Cortex of kidney (tissue), 1 donor: Measurements from ENCODE around the gene OXTR.

Experiments used
- DNase-seq: peaks from one replicate; lab custom pipeline; 2025; lab: John Stamatoyannopoulos, UW

OXTR gene

DNA sequence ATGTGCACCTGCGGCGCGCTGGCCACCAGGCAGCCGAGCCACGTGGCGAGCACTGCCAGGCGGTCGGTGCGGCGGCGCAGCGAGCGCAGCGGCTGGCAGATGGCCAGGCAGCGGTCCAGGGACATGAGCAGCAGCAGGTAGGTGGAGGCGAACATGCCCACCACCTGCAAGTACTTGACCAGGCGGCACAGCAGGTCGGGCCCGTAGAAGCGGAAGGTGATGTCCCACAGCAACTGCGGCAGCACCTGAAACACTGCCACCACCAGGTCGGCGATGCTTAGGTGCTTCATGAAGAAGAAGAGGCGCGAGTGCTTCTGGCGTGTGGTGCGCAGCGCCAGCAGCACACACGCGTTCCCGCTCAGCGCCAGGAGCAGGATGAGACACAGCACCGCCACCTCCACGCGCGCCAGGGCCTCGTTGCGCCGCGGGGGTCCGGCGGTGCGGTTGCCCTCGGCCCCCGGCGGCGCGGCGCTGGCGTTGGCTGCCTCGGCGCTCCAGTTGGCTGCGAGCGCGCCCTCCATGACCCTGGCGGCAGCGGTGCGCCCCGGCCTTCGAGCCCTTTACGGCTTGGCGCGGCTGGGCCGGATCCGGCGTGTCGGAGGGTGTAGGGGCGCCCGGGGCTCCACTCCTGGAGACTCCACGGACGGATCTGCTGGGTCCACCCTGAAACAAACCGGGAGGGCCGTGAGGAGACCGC is 1.6 kb downstream of the OXTR start:
- no peak for DNase-seq

DNA sequence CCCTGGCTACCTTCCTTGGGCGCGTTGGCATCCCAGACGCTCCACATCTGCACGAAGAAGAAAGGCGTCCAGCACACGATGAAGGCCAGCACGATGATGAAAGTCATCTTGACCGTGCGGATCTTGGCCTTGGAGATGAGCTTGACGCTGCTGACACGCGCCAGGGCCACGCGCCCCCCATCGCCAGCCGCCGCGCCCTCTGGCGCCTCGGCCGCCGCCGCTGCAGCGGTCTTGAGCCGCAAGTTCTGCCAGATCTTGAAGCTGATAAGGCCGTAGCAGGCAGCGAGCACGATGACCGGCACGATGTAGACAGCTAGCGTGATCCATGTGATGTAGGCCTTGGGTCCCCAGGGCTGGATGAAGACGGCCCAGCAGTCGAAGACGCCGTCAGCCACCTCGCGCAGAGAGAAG is 2.2 kb downstream of the OXTR start:
- DNase-seq, result no peak

DNA sequence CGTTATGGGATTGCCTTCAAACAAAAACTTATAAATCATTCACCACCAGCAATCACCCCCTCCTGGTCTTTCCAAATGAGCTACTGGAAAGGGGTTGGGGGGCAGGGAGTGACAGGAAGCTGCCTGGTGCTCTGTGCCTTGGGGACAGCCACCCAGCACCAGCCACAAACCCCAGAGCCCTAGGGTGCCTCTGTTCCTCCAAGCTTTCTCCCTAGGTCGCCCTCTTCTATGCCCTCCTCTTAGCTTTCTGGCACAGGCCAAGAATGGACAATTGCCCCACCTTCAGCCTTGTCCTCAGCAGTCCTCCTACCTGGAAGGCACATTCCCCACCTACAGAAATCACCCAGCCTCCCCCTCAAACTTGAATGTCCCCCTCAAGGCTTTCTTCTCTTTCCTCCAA is 3.3 kb downstream of the OXTR start:
- no peak for DNase-seq

DNA sequence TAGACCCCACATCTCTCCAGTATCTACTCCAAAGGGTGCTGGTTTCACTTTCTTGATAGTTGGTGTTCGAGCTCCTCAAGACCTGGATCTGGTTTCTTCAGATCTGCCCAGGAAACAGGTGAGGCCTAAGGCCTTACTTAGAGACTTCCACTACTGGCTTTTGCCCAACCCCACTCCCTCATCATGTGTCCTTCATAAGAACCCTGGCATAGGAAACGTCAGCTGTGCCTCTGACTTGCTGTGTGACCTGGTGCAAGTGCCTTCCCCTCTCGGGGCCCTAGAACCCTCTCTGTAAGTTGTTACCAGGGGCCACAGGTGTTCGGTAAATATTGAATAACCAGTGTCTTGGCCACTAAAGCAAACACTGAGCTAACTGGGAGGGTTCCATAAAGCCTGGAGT is 3.9 kb downstream of the OXTR start:
- no peak for DNase-seq

DNA sequence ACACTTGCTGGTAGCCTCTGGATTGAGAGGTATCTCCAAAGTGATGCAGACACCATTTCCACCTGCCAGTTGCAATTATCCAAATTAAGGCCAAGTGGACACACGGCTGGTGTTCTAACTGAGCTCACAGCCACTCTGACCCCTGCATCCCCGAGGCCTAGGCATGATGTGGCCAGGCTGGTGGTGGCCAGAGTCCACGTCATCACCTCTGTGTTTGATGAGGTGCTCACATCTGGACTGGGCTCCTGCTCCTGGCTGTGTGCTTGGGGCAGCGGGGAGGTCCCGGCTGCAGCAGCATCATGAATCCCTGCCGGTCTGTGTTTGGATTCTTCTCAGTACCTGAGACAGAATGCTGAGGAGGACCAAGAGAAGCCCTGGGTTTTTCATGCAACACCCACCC is 4.9 kb downstream of the OXTR start:
- no peak for DNase-seq

DNA sequence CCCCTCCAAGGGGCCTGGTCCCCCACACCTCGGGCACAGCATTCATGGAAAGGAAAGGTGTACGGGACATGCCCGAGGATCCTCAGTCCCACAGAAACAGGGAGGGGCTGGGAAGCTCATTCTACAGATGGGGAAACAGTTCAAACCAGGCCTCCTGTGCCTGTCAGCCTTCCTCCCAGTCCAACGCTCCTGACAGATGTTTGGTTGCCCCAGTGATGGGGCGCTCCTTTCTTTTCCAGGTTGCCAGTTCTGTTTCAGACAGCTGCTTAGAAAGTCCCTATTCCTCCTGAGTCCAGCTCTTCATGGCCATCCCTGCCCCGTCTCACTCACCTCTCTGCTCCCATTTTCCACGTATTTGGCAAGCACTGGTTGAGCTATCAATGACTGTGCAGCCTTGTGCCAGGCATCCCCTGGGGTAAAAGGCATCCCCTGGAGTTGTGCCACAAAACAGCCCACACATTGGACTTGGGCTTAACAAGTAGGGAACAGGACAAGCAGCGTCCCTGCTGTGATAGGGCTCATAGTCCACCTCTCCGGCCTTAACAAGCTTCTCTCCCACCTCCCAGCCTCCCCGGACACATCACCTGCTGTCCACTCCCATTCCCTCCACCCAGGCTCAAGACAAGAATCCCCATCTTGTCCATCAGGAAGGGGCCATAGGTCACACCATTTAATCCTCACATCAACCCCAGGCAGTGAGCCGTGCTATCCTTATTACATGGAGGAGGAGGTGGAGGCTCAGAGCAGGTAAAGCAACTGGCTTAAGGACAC is 6.6 kb downstream of the OXTR start:
- no peak for DNase-seq

DNA sequence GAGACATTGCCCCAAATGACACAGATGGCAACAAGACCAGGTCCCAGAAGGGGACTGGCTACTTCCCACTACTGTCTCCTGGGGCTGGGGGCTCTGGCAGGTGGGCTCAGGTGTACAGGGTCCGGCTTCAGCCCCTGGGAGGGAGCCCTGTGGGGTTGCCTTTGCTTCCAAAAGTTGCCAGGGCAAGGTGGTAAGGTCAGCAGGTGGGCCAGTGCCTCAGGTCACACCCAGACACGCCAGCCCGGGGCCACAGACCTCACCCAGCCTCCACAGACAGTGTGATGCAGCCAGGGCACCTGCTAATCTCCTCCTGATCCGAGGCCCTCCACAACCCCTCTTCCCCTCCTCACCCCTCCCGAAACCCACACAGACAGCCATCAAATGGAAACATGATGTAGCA is 7.5 kb downstream of the OXTR start:
- no peak for DNase-seq

DNA sequence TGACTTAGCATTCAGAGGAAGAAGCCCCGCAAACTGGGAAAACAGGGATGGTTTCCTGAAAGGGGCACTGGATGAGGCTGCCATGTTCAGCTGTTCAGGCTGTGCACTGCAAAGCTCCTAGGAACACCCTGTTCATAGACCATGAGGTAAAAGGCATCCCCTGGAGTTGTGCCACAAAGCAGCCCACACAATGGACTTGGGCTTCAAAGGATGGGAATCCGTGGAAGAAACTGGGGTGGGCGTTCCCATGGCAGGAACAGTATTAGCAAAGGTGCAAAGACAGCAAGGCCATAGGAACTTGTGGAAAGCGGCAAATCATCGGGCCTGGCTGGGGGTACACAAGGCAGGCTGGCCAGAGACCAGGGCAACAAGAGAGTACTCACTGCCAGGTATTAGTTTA is 8.9 kb downstream of the OXTR start:
- DNase-seq, result no peak

DNA sequence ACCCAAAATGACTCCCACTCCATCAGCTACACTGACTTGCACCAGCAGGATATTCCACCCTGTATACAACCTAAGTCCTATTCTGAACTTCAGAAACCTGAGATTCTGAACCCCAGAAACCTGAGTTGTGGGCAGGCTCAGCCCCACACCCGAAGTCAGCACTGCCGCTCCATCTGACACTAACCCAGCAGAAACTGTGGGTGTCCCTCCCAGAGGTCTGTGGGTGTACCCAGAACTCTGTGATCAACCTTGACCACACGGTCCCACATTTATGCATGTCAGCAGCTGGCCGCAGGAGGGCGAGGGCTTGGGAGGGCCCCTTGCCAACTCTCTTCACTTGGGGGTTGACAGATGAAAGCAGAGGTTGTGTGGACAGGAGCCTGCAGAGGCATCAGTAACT is 9.3 kb downstream of the OXTR start:
- no peak for DNase-seq

DNA sequence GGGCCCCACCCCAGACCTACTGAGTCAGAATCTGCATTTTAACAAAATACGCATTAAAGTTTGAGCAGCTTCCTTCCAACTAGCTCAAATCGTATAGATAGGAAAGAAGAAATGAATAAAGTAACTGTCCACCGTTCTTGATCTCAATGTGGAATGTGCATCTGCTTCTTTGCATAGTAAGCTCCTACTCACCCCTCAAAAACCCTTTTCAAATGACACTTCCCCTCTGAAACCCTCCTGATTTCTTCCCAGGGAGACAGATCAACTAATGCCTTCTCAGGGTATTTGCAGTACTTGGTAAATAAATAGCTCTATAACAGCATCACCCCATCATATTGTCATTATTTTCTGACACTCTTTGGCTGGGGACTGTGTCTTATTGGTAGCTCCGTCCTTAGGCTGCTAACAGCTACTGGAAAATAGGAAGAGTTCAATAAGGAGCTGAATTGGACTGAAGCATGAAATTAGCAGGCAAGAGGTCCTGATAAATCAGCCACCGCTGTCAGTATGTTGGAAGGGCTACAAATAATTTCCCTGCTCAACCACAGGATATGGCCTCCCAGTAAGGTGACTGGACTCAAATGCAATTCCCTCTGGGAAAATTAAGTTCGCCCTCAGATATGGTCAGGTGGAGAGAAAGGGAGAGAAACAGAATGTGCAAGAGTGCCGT is 10.2 kb downstream of the OXTR start:
- no peak for DNase-seq

DNA sequence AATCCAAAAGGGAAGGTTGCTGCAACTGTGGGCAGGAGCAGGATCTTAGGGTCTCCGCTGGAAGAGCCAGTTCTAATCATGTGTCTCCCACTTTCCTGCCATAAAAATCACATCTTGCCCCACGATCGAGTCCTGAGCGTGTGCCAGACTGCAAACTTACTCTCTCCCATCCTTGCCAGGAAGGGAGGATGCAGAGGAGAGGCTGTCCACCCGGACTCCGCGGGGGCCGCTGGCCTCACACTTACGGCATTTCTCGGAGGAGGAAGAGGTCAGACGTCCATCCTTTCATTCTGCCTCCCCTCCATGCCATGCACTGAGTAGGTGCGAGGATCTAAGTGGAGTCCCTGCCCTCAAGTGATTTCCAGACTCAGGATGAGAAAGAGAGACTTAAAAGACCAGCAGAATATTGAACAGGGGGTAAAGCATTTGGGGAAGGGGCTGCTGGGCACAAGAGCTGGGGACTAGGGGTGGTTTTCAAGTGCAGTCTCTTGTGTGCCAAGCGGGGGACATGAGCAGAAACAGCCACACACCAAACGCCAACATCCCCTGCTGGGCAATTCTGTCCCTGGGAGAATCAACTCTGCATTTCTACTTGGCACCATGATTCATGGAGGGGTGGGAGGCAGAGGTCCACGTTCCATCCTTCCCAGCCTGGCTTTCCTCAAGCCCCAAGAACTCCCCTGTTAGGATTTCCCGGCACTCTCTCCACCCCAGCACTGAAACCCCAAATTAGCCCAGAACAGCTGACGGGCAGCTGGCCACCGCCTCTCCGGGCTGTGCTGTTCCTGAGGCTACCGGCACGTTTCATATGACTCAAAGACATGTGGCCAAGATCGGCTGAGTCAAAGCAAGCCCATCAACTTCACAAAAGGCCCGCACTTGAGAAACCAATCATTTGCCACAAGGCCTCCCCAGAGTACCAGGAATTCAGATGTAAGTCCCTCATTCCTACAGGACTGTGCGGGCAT is 11.6 kb downstream of the OXTR start:
- no peak for DNase-seq

DNA sequence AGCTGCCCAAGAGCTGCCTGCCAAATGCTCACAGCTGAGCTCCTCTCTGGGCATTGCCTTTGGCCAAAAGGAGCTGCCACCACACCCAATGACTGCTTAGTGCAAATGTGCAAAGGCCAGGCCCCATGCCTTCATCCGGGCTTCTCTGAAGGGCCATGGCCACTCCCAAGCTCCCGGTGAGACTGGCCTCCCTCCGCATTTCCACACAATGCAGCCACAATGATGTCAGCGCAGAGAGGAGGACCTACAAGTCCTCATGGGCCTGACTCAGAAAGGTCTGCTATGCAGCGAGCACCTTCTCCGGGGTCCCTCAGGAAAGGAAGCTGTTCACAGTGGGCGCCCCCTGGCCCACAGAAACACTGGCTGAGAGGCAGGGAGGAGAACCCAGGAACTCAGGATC is 12.7 kb downstream of the OXTR start:
- no peak for DNase-seq

DNA sequence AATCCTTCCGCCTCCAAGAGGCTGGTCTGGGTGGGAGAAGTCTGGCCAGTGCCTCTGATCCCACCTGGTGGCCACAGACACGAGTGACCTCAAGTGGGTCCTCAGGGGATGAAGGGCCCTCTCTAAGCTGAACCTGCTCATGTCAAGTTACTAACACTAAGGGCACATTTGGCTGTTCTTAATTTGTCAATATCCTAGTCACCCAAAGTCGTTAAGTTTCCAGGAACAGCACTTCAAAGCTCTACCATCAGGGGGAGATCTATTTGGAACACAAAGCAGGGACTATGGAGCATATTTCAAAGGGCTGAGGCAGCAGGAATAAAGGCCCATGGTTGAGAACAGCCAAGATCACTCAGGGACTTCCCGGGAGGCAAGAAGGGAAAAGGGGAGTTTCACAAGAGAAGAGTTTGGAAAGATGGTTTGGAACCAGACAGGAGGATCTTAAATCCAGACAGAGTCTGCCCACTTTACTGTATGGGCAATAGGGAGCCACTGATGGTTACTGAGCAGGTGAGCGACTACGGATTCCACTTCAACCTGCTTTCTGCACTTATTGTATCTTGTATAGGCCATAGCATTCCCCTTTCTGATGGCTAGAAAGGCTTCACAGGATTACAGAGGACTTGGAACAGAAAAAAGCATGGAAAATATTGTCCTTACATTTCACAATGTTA is 13.7 kb downstream of the OXTR start:
- DNase-seq, result no peak

DNA sequence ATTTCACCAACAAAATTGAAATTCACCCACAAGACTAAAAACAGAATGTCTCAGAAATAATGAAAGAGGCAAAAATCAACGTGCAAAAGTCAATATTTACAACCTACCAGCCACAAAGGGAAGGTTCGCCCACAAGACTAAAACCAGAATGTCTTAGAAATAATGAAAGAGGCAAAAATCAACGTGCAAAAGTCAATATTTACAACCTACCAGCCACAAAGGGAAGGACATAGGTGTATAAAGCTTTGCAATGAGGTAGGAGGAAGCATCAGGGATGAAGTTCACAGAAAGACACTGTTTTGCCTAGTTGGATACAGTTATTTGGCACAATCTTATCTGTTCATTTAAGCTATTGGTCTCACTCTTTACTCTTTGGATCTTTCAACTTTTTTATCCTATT is 14.3 kb downstream of the OXTR start:
- no peak for DNase-seq

DNA sequence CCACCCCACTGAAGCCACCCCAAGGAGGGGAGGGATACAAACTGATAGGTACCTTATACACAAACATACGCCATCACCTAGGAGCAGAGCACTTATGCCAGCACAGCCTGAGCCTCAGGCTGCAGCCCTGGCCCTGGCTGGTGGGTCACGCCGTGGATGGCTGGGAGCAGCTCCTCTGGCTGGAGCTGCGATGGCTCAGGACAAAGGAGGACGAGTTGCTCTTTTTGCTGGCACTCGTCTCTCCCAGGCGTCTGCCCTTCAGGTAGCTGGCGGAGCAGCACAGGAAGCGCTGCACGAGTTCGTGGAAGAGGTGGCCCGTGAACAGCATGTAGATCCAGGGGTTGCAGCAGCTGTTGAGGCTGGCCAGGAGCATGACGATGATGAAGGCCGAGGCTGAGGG is 16.6 kb downstream of the OXTR start:
- DNase-seq, result no peak

DNA sequence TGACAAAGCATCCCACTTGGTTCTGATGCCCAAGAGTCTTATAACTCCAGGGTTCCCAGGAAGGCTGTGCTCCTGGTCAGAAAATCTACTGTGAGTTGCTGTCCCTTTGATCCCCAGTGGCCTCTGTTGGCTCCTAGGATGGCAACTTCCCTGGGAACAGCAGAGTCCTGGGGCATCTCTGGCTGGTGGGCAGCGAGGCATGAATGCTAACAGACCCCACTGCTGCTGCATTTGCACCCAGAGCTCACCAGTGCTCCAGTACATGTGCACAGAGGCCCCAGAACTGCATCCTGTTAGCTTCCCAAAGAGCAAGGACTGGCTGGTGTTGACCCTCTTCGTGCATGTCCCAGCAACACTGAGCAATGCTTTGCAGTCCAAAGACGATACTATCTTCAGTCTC is 20.1 kb downstream of the OXTR start:
- DNase-seq, result no peak

DNA sequence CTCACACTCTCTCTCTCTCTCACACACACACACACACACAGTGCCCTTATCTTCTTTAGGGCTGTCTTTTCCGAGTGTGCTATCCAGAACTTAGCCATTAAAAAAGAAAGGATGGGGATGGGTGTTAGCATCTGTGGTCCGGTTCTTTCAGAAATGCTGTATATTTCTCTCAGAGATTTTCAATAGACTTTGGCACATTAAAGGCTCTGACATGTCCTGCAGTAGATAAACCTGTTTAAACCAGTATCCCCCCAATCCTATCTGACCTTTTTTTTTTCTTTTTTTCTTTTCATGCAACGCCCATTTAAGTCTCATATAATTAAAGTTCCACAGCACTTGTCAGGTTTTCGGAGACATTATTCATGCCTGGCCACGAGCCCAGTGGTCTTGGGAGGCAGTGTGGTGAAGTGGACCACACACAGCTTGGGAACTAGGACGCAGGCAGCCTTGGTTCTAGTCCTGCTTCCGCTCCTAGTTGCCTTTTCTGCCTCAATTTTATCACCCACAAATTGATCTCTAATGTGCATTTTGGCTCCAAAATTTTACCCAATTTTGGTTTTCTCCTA is 22.6 kb downstream of the OXTR start:
- DNase-seq, result no peak

DNA sequence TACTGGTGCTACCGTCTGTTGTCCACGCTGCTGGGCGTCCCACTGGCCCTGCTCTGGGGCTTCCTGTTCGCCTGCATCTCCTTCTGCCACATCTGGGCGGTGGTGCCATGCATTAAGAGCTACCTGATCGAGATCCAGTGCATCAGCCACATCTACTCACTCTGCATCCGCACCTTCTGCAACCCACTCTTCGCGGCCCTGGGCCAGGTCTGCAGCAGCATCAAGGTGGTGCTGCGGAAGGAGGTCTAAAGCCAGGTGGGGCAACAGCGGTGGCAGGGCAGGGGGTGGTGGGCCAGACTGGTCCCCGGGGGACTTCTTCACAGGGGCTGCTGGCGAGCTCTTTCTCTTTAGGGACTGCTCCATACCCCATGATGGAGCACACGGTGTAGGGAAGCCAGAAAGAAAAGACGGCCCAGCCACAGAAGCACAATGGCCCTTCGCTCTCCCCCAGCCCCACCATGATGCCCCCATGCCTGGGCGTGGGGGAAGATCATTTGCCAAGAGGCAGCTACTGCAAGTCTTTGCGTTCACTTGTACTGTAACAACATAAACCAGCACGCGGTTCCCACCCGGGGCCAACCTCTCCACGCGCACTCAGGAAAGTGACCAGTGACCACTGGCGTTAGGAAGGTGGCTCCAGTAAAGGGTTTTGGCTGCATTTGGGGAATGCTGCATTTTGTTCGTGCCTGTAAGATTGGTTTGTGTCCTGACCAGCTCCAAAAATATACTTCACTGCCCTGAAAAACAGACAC is 23.6 kb downstream of the OXTR start:
- no peak for DNase-seq

DNA sequence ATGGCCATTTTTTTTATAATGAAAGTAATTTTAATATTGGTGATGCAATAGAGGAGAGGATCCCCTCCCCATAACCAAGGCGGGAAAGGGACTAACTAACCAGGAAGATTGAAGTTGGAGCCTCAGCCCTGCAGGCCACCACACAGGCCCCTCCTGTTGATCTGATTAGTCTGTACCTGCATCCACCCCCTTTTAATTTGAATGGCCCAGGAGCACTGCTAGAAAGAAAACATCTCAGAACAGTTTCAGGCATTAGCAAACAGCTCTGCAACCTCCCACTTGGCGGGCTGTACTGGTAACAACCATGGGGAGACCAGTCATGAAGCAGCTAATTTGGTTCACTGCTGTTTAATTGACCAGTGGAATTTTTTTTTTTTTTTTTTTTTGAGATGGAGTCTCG is 25.5 kb downstream of the OXTR start:
- no peak for DNase-seq

DNA sequence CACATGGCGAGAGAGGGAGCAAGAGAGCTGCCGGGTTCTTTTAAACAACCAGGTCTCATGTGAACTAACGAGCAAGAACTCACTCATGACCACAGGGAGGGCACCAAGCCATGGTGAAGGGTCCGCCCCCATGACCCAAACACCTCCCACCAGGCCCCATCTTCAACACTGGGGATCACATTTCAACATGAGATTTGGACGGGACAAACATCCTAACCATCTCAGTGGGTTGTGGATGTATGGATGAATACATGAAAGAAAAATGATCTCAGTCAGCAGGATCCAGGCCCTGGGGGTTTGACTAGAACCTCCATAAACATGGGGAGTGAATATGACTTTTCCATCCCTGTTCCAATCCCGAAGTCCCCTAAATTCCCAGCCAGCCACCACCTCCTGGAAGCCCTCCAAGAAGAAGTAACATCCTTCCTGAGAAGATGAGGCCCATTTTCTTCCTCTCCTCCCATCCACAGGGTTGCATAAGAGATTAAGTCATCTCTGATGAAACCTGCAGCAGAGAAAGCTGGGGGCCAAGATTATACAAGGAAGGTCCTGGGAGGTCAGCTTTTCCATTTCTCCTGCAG is 26.3 kb downstream of the OXTR start:
- DNase-seq, result no peak
